MG63 (cell line): Measurements from ENCODE around the gene ARHGAP25. TPM values are rescaled to one million over a fixed set of nuclear protein-coding genes. Genes with fewer than 3 reads are reported as not detected.

Experiments used
- DNase-seq: peaks from one replicate; pipeline ENCODE4 v3.0.0-alpha.2; 2020
- H3K27me3 ChIP-seq: fragments of 250-450 bp; sonication (Bioruptor Pico); 2 replicates; pipeline ENCODE4 v1.5.1; 2020; ENCODE audit warnings: mild to moderate bottlenecking, moderate library complexity
- H3K36me3 ChIP-seq: fragments of 250-450 bp; sonication (Bioruptor Pico); 2 replicates; pipeline ENCODE4 v1.5.1; 2020; ENCODE audit warnings: mild to moderate bottlenecking, moderate library complexity
- H3K4me3 ChIP-seq: fragments of 250-450 bp; sonication (Bioruptor Pico); 2 replicates; pipeline ENCODE4 v1.5.1; 2020; ENCODE audit warnings: mild to moderate bottlenecking, moderate library complexity
- H3K9me3 ChIP-seq: fragments of 250-450 bp; sonication (Bioruptor Pico); 2 replicates; pipeline ENCODE4 v1.5.1; 2020; ENCODE audit warnings: mild to moderate bottlenecking, moderate library complexity
- total RNA-seq: library from RNA; depleted of rRNA; stranded (reverse); fragments of >200 nt; shearing (Covaris generic); gene quantifications from 2 replicates; pipeline ENCODE4 v1.2.3, GENCODE V29; 2014; ENCODE audit warnings: low replicate concordance; rRNA removed

Gene ARHGAP25
- not detected in 2 replicates for total RNA-seq

- H3K27me3 ChIP-seq, result no peaks in the 10 kb centered on the region
- H3K9me3 ChIP-seq, result no peaks in the 10 kb centered on the region
- no peaks in the 10 kb centered on the region for H3K36me3 ChIP-seq
- no peak for DNase-seq
- no peak within 1 kb of the TSS for H3K4me3 ChIP-seq
These were observed at the start of gene ARHGAP25 for GRCh38 chr2:68734688-68735525. TSS of gene ARHGAP25 (plus strand) at chr2:68734811. CDS start at chr2:68735200, 389 bp downstream.

- DNase-seq, result no peak
- Histone ChIP-seq H3K27me3 (no peaks in the 10 kb centered on the region), H3K4me3 (no peak overlapping the region), H3K9me3 (no peaks in the 10 kb centered on the region), H3K36me3 (no peaks in the 10 kb centered on the region)
These were observed 48.4 kb upstream of the ARHGAP25 start for GRCh38 chr2:68686178-68686577.

- DNase-seq, result no peak
- H3K4me3 ChIP-seq, result no peak overlapping the region
- no peaks in the 10 kb centered on the region for H3K9me3 ChIP-seq
- no peaks in the 10 kb centered on the region for H3K36me3 ChIP-seq
- H3K27me3 ChIP-seq, result no peaks in the 10 kb centered on the region
These were observed 47.6 kb upstream of the ARHGAP25 start for GRCh38 chr2:68687018-68687417.

GRCh38 chr2:68689553-68690537 lies 44.8 kb upstream of the ARHGAP25 start:
- H3K27me3 ChIP-seq, result no peaks in the 10 kb centered on the region
- DNase-seq, result no peak
- no peaks in the 10 kb centered on the region for H3K36me3 ChIP-seq
- no peak overlapping the region for H3K4me3 ChIP-seq
- no peaks in the 10 kb centered on the region for H3K9me3 ChIP-seq

GRCh38 chr2:68690851-68691250 lies 43.8 kb upstream of the ARHGAP25 start:
- no peak overlapping the region for H3K4me3 ChIP-seq
- no peaks in the 10 kb centered on the region for H3K36me3 ChIP-seq
- H3K27me3 ChIP-seq, result no peaks in the 10 kb centered on the region
- no peak for DNase-seq
- no peaks in the 10 kb centered on the region for H3K9me3 ChIP-seq

GRCh38 chr2:68692511-68692910 lies 42.1 kb upstream of the ARHGAP25 start:
- no peak for DNase-seq
- Histone ChIP-seq H3K27me3 (no peaks in the 10 kb centered on the region), H3K36me3 (no peaks in the 10 kb centered on the region), H3K4me3 (no peak overlapping the region), H3K9me3 (peaks cover 11% of the 10 kb centered on the region)

DNA sequence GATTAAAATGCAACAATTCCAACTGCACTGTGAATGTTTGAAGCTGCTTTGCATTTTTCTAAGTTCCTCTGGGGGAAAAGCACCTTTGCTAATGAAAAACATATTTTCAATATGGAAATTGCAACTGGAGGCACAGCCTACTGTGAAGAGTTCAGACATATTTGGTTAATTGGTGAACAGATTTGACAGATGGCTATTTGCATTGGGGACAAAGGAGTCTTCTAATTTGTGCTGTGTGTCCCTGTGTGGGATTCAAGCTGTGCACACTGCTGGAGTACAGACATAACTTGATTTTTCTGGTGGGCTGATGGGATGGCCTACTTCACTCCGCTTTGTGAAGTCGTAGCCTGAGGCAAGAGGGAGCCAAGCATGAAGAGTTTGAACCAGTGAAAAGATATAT lies 40.7 kb upstream of the ARHGAP25 start:
- Histone ChIP-seq H3K36me3 (no peaks in the 10 kb centered on the region), H3K4me3 (no peak overlapping the region), H3K27me3 (no peaks in the 10 kb centered on the region), H3K9me3 (peaks cover 11% of the 10 kb centered on the region)
- DNase-seq, result no peak

DNA sequence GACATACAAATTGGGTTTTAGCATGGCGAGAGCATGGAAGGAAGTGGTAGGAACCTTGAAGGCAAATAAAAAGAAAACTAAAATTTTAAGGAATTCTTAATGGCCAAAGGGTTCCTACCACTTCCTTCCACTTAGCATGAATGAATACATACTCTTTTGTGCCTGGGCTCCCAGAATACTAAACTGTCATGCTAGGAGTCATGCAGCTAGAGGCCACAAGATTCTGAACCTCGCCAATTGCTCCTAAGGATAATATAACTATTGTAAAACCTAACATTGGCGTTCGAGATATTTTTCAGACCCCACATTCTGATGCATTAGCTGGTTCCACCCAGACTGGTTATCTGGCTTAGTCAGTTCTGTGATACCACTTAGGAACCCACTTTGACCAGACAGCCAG lies 38.6 kb upstream of the ARHGAP25 start:
- no peak for DNase-seq
- Histone ChIP-seq H3K9me3 (peaks cover 20% of the 10 kb centered on the region), H3K36me3 (no peaks in the 10 kb centered on the region), H3K27me3 (no peaks in the 10 kb centered on the region), H3K4me3 (no peak overlapping the region)

DNA sequence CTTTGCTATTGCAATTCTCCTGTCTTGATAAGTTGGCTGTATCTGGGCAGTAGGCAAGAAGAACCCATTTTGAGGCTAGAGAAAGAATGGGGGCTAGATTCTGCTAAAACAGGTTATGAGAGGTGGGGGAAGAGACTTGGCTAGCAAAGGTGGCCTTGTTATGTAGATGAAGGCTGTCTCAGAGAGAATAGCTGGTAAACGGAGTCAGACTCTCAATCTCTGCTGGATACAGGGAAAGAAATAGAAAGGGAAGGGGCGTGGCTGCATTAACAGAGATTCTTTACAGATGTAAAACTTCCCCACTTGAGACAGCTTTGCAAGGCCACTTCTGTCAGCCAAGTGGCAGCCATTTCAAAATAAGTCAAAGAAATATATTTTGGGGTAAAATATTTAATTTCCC lies 38.1 kb upstream of the ARHGAP25 start:
- Histone ChIP-seq H3K9me3 (peaks cover 20% of the 10 kb centered on the region), H3K27me3 (no peaks in the 10 kb centered on the region), H3K4me3 (no peak overlapping the region), H3K36me3 (no peaks in the 10 kb centered on the region)
- no peak for DNase-seq

GRCh38 chr2:68698567-68699377 lies 35.8 kb upstream of the ARHGAP25 start:
- Histone ChIP-seq H3K36me3 (no peaks in the 10 kb centered on the region), H3K4me3 (no peak overlapping the region), H3K27me3 (peaks cover 2% of the 10 kb centered on the region; the same call in 1 of the 2 replicates), H3K9me3 (peaks cover 20% of the 10 kb centered on the region)
- DNase-seq, result no peak

GRCh38 chr2:68700560-68700959 lies 34.1 kb upstream of the ARHGAP25 start:
- no peak for DNase-seq
- H3K36me3 ChIP-seq, result no peaks in the 10 kb centered on the region
- no peak overlapping the region for H3K4me3 ChIP-seq
- H3K9me3 ChIP-seq, result peaks cover 20% of the 10 kb centered on the region
- peaks cover 2% of the 10 kb centered on the region; the same call in 1 of the 2 replicates for H3K27me3 ChIP-seq

DNA sequence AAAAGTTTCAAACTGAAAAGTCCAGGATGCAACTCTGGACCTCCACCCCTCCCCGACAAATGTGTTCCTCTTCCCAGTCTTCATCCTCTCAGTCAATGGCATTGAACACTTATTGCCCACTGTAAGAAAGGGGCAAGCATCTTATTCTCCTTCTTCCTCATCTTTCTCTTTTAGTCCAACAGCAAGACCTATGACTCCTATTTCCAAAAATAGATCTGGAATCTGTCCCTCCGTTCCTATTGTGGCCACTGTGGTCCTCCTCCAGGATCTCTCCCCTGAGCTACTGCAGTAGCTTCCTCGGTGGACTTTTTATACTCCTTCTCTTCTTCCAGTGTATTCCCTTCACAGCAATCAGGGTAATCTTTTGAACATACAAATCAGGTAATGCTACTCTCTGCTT lies 28.0 kb upstream of the ARHGAP25 start:
- H3K36me3 ChIP-seq, result no peaks in the 10 kb centered on the region
- H3K4me3 ChIP-seq, result no peak overlapping the region
- DNase-seq, result no peak
- H3K27me3 ChIP-seq, result peaks cover 9% of the 10 kb centered on the region; the same call in 1 of the 2 replicates
- H3K9me3 ChIP-seq, result no peaks in the 10 kb centered on the region

DNA sequence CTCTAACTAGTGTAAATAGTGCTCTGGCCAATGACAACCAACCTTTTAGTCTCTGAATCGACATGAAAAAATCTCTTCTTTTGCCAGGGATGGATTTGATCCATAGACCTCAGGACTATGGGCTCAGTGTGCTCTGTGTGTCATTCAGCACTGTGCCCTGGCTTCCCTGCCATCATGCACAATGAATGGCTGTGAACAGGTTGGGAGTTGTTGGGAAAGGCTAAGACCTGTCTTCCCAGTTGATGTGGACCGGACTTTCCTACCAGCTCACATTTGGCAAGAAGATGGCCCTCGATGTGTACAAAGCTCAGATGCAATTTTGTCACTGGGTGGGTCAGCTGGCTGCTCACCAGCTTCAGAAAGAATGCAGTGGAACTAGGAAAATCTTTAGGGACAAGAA lies 26.0 kb upstream of the ARHGAP25 start:
- Histone ChIP-seq H3K4me3 (no peak overlapping the region), H3K9me3 (no peaks in the 10 kb centered on the region), H3K36me3 (no peaks in the 10 kb centered on the region), H3K27me3 (peaks cover 7% of the 10 kb centered on the region; the same call in 1 of the 2 replicates)
- no peak for DNase-seq

- peaks cover 7% of the 10 kb centered on the region; the same call in 1 of the 2 replicates for H3K27me3 ChIP-seq
- H3K4me3 ChIP-seq, result no peak overlapping the region
These were observed 25.1 kb upstream of the ARHGAP25 start for GRCh38 chr2:68709421-68709911.

GRCh38 chr2:68710336-68710735 lies 24.3 kb upstream of the ARHGAP25 start:
- Histone ChIP-seq H3K9me3 (no peaks in the 10 kb centered on the region), H3K4me3 (no peak overlapping the region), H3K36me3 (no peaks in the 10 kb centered on the region), H3K27me3 (peaks cover 7% of the 10 kb centered on the region; the same call in 1 of the 2 replicates)
- no peak for DNase-seq

More at GRCh38 chr2:68709421-68709911, 25.1 kb upstream of the ARHGAP25 start:
- peak; percentile 15 for DNase-seq
- H3K9me3 ChIP-seq, result no peaks in the 10 kb centered on the region
- no peaks in the 10 kb centered on the region for H3K36me3 ChIP-seq

- H3K4me3 ChIP-seq, result no peak overlapping the region
- no peaks in the 10 kb centered on the region for H3K9me3 ChIP-seq
- DNase-seq, result no peak
- H3K27me3 ChIP-seq, result peaks cover 7% of the 10 kb centered on the region; the same call in 1 of the 2 replicates
- no peaks in the 10 kb centered on the region for H3K36me3 ChIP-seq
These were observed 23.9 kb upstream of the ARHGAP25 start for GRCh38 chr2:68710756-68711155.
